ENCODE data around the gene PFN3. TPM values are rescaled to one million over a fixed set of nuclear protein-coding genes. Genes with fewer than 3 reads are reported as not detected.

Gene PFN3
- polyA plus RNA-seq, 1 of the 3 experiments (the other 2 are of a cell fraction) = not detected

DNA sequence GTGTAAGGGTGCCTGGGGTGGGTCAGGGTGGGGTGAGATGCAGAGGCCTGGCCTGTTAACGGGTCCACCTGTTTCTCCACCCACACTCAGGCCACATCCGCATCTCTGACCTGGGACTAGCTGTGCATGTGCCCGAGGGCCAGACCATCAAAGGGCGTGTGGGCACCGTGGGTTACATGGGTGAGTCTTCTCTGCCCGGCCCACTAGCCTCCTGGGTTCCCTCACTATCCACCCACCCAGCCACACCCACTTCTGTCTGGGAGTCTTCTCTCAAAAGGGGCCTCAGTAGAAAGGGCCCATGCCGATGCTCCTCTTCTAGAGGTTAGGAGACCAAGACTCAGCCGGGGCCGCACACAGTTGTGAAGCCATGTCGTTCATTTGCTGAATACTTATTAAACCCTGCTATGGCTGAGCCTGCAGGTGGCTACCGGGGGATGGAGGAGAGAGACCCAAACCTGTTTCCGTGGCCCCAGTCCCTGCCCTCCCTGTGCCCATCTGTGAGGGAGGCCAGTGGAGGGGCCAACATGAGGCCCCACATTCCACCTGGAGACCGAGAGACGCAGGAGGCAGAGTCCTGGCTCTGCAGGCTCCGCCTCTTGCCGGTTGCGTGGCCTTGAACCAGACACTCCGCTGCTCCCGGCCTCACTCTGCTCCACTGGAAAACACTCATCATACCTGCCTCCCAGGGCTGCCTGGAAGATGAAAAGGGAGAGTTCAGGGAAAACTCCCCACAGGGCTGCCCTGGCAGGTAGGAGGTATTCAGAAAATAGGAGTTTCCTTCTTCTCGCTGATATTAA, 34.7 kb upstream of the PFN3 start (continued):
- TF ChIP-seq YY1 (IDR thresholded peaks at IDR 0.05; ENCODE audit: low read depth) = no peak
- no peak for TF ChIP-seq TEAD4 (IDR thresholded peaks at IDR 0.05; ENCODE audit: borderline replicate concordance, insufficient read depth)
- TF ChIP-seq IRF3 (IDR thresholded peaks at IDR 0.05; ENCODE audit: low read depth, low read length) = no peak
- no peak for TF ChIP-seq TAF1 (IDR thresholded peaks at IDR 0.05; ENCODE audit: borderline replicate concordance, low read depth, low read length)

GRCh38 chr5:177434437-177434836, 34.0 kb upstream of the PFN3 start:
- peaks cover 0 to 3% of the 10 kb centered on the region in 2 experiments; a peak in 1 of 4 replicates for H3K4me1 ChIP-seq (ENCODE audit: control insufficient read depth in 1 of 2, insufficient read depth in 2 of 2, low read depth in 1 of 2, low read length in 1 of 2)
- no peaks in the 10 kb centered on the region for H3K9me2 ChIP-seq
- TF ChIP-seq TCF12 (IDR thresholded peaks at IDR 0.05) (no peak), MXI1 (IDR thresholded peaks at IDR 0.05; ENCODE audit: low read depth, low read length) (no peak), RAD21 (IDR thresholded peaks at IDR 0.05; ENCODE audit: low read length) (no peak), ELF1 (IDR thresholded peaks at IDR 0.05) (no peak), CHD2 (IDR thresholded peaks at IDR 0.05; ENCODE audit: low read length, partially characterized antibody) (no peak), MEF2A (IDR thresholded peaks at IDR 0.05; ENCODE audit: borderline replicate concordance, low read depth) (no peak), GATA2 (CRISPR knock-in tag; IDR thresholded peaks at IDR 0.05) (no peak), JUND (IDR thresholded peaks at IDR 0.05) (no peak), SMC3 (IDR thresholded peaks at IDR 0.05; ENCODE audit: low read depth, low read length) (no peak), RCOR1 (IDR thresholded peaks at IDR 0.05; ENCODE audit: low read length) (no peak), POLR2AphosphoS5 (IDR thresholded peaks at IDR 0.05; ENCODE audit: low read depth, low read length) (no peak), SIN3A (IDR thresholded peaks at IDR 0.05; ENCODE audit: borderline replicate concordance, low read depth, low read length) (no peak), USF1 (IDR thresholded peaks at IDR 0.05; ENCODE audit: borderline replicate concordance, low read depth) (no peak), NFIC (IDR thresholded peaks at IDR 0.05; ENCODE audit: borderline replicate concordance) (no peak), RXRA (IDR thresholded peaks at IDR 0.05; ENCODE audit: borderline replicate concordance, low read depth) (no peak), YY1 (IDR thresholded peaks at IDR 0.05; ENCODE audit: low read depth) (no peak), EZH2phosphoT487 (IDR thresholded peaks at IDR 0.05; ENCODE audit: borderline replicate concordance, low read depth) (no peak), IRF3 (IDR thresholded peaks at IDR 0.05; ENCODE audit: low read depth, low read length) (no peak)
- TF ChIP-seq, protein P1, sequence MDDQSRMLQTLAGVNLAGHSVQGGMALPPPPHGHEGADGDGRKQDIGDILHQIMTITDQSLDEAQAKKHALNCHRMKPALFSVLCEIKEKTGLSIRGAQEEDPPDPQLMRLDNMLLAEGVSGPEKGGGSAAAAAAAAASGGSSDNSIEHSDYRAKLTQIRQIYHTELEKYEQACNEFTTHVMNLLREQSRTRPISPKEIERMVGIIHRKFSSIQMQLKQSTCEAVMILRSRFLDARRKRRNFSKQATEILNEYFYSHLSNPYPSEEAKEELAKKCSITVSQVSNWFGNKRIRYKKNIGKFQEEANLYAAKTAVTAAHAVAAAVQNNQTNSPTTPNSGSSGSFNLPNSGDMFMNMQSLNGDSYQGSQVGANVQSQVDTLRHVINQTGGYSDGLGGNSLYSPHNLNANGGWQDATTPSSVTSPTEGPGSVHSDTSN (IDR thresholded peaks at IDR 0.05) = no peak
- TF ChIP-seq, protein P2, sequence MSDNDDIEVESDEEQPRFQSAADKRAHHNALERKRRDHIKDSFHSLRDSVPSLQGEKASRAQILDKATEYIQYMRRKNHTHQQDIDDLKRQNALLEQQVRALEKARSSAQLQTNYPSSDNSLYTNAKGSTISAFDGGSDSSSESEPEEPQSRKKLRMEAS (IDR thresholded peaks at IDR 0.05; ENCODE audit: low read depth) = no peak
- H3K4me3 ChIP-seq (ENCODE audit: low read depth in 2 of 2, low read length in 1 of 2) = no peak overlapping the region
- H3F3A ChIP-seq (replicated peaks; ENCODE audit: insufficient read depth) = peaks cover 10% of the 10 kb centered on the region
- no peak overlapping the region for H2AFZ ChIP-seq (ENCODE audit: low read depth)
- POLR2A ChIA-PET = no interaction called here
- peaks cover 12 to 54% of the 10 kb centered on the region in 2 experiments for H3K36me3 ChIP-seq (replicated peaks in 1 of 2; ENCODE audit: control insufficient read depth in 1 of 2, insufficient read depth in 2 of 2, low read length in 1 of 2)
- H4K20me1 ChIP-seq (ENCODE audit: insufficient read depth) = 0 out of 2 replicates have a peak, but pooled peaks cover 7% of the 10 kb centered on the region
- CTCF ChIA-PET = interaction anchor here (3.8 kb wide), 1 partner anchor 30 kb away, joined by 21 read pairs; no protein-coding TSS in a partner anchor
- H3K27ac ChIP-seq (ENCODE audit: low read depth in 2 of 2, low read length in 1 of 2) = no peak overlapping the region
- DNase-seq = no peak
- H3K27me3 ChIP-seq (ENCODE audit: insufficient read depth) = no peaks in the 10 kb centered on the region
- no peak overlapping the region for H3K4me2 ChIP-seq
- H3K9ac ChIP-seq = no peak overlapping the region
- H3K79me2 ChIP-seq (ENCODE audit: insufficient read depth) = peaks cover 4% of the 10 kb centered on the region; the same call in 1 of the 2 replicates
- 79% methylated on average over 2 of the region's 8 CpGs for WGBS (ENCODE audit: low lambda C conversion rate)
- H3K9me3 ChIP-seq = no peaks in the 10 kb centered on the region
